Measurements from ENCODE around the gene NUDT19. TPM values are rescaled to one million over a fixed set of nuclear protein-coding genes. Genes with fewer than 3 reads are reported as not detected.
"Not testable (repeated sequence)": the region's sequence is repeated elsewhere in the genome, so short reads cannot be mapped to it uniquely, and the experiment has no call there.

Gene NUDT19
- total RNA-seq, 1 donor from 2014 or later = 12.5 TPM

DNA sequence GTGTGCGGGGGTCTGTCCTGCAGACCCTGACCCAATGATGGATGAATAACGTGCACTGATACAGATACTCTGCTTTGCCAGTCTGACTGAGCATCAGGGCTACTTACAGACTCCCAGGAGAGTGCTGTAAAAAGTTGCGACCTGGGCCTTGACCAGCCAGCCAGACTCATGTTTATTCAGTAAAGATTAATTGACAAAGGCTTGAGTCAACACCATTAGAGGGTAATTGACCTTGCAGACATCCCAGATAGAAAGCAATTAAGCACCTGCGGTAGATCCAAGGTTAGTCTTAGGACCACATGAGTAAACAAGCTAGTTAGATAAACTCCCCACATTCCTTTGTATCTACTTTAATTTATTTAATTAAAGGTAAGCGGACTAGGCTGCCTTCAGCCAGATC, 10.4 kb downstream of the NUDT19 start:
- intact Hi-C loops (cut with DNase I) = no loop called here
- H3K27ac ChIP-seq = no peak overlapping the region
- H3K4me1 ChIP-seq = no peaks in the 10 kb centered on the region
- H3K9me3 ChIP-seq = peaks cover 8% of the 10 kb centered on the region
- no peak overlapping the region for H3K4me3 ChIP-seq
- no peaks in the 10 kb centered on the region for H3K27me3 ChIP-seq
- DNase-seq (ENCODE audit: extremely low spot score in 2 of 2) = no peak
- H3K36me3 ChIP-seq = peaks cover 0 to 29% of the 10 kb centered on the region in 2 donors
- TF ChIP-seq POLR2A (IDR thresholded peaks at IDR 0.05) = no peak
- TF ChIP-seq CTCF (IDR thresholded peaks at IDR 0.05) = no peak
- TF ChIP-seq POLR2AphosphoS5 (IDR thresholded peaks at IDR 0.05; ENCODE audit: insufficient read depth in 1 of 2, low read depth in 1 of 2) = no peak

DNA sequence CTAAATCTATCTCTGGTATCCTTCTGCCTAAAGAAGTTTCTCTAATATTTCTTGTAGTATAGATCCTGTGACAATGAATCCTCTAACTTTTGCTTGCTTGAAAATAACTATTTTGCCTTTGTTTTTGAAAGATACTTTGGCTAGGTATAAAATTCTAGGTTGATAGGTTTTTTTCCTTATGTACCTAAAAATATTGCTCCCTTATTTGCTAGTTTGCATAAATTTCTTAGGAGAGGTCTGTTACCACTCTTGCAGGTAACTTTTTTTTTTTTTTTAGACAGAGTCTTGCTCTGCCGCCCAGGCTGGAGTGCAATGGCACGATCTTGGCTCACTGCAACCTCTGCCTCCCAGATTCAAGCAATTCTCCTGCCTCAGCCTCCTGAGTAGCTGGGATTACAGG, 12.4 kb downstream of the NUDT19 start:
- H3K4me1 ChIP-seq; DNase-seq (ENCODE audit: extremely low spot score in 2 of 2): not testable (repeated sequence)

DNA sequence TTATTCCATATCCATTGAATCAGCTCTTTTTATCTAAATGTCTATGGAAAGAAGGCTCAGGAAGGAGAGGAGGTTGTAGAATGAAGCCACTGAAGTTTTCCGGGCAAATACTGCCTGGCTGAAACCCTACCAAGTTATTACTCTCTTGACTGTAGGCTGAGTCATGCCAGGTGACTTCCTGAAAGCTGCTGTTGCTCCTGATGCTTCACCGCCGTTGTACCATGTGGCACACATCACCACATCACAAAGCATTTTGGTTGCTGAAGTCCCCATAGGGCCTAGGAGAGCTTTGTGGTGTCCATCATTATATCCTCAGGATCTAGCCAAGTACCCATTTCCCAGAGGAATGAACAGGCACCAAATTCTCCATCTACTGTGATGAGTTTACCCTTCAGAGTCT, 16.8 kb downstream of the NUDT19 start:
- intact Hi-C loops (cut with DNase I) = no loop called here

More for the DNA sequence above, 12.4 kb downstream of the NUDT19 start:
- peaks cover 0 to 19% of the 10 kb centered on the region in 2 donors for H3K36me3 ChIP-seq
- H3K27ac ChIP-seq; H3K4me3 ChIP-seq; H3K27me3 ChIP-seq; intact Hi-C loops (cut with DNase I); H3K9me3 ChIP-seq: not testable (repeated sequence)

DNA sequence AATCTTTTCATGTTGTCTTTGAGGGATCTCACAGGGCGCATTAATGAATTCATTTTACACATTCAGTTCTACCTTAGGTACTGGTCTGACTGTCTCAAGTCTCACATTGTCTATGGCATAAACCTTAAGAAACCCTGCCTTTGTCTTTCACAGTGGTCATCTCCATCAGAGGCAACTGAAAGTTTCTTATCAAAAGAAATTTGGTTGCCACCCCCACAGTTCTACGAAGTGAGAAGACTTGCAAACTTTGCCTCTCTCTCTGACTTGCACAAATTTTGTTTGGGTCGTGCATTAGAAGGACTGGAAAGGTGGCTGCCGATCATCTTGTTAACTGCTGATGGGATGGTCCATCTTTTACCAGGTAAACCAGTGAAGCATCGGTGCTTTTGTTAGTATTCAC, 17.4 kb downstream of the NUDT19 start:
- Histone ChIP-seq H3K36me3 (peaks cover 0 to 25% of the 10 kb centered on the region in 2 donors), H3K9me3 (peaks cover 3% of the 10 kb centered on the region), H3K27me3 (no peaks in the 10 kb centered on the region), H3K4me3 (no peak overlapping the region), H3K27ac (no peak overlapping the region), H3K4me1 (no peaks in the 10 kb centered on the region)
- TF ChIP-seq CTCF (IDR thresholded peaks at IDR 0.05) (no peak), POLR2AphosphoS5 (IDR thresholded peaks at IDR 0.05; ENCODE audit: insufficient read depth in 1 of 2, low read depth in 1 of 2) (no peak), POLR2A (IDR thresholded peaks at IDR 0.05) (no peak)
- no peak for DNase-seq (ENCODE audit: extremely low spot score in 2 of 2)
- intact Hi-C loops (cut with DNase I) = no loop called here

More for the DNA sequence above, 16.8 kb downstream of the NUDT19 start:
- no peak for TF ChIP-seq POLR2A (IDR thresholded peaks at IDR 0.05)
- no peak for TF ChIP-seq CTCF (IDR thresholded peaks at IDR 0.05)
- TF ChIP-seq POLR2AphosphoS5 (IDR thresholded peaks at IDR 0.05; ENCODE audit: insufficient read depth in 1 of 2, low read depth in 1 of 2) = no peak
- H3K4me3 ChIP-seq = no peak overlapping the region
- H3K4me1 ChIP-seq = no peaks in the 10 kb centered on the region
- H3K9me3 ChIP-seq = peaks cover 8% of the 10 kb centered on the region
- DNase-seq (ENCODE audit: extremely low spot score in 2 of 2) = no peak
- no peaks in the 10 kb centered on the region for H3K27me3 ChIP-seq
- peaks cover 0 to 26% of the 10 kb centered on the region in 2 donors for H3K36me3 ChIP-seq
- H3K27ac ChIP-seq = no peak overlapping the region

GRCh38 chr19:32711747-32712146, 20.1 kb downstream of the NUDT19 start:
- intact Hi-C loops (cut with DNase I) = no loop called here
- no peak for TF ChIP-seq CTCF (IDR thresholded peaks at IDR 0.05)

DNA sequence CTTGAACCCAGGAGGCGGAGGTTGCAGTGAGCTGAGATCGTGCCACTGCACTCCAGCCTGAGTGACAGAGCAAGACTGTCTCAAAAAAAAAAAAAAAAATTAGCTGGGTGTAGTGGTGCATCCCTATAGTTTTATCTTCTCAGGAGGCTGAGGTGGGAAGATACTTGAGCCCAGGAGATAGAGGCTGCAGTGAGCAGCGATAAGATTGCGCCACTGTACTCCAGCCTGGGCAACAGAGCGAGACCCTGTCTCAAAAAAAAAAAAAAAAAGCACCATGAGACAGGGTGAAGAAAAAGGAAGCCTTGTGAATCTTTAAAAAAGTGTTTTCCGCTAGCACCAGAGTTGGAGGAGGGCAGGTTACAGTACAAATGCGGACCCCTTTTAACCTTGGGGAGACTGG, 24.6 kb downstream of the NUDT19 start:
- intact Hi-C loops (cut with DNase I); H3K4me3 ChIP-seq; DNase-seq (ENCODE audit: extremely low spot score in 2 of 2); H3K4me1 ChIP-seq; H3K9me3 ChIP-seq; H3K27ac ChIP-seq; H3K27me3 ChIP-seq: not testable (repeated sequence)
- H3K36me3 ChIP-seq = peaks cover 0 to 32% of the 10 kb centered on the region in 2 donors

More at GRCh38 chr19:32711747-32712146, 20.1 kb downstream of the NUDT19 start:
- DNase-seq (ENCODE audit: extremely low spot score in 2 of 2) = no peak
- no peaks in the 10 kb centered on the region for H3K9me3 ChIP-seq
- H3K27ac ChIP-seq = no peak overlapping the region
- peaks cover 0 to 28% of the 10 kb centered on the region in 2 donors for H3K36me3 ChIP-seq
- H3K27me3 ChIP-seq = no peaks in the 10 kb centered on the region
- H3K4me3 ChIP-seq = no peak overlapping the region
- H3K4me1 ChIP-seq = no peaks in the 10 kb centered on the region

Data from vagina (tissue), 2 donors.